HepG2 (cell line): ENCODE data around the gene MACROD2. TPM values are rescaled to one million over a fixed set of nuclear protein-coding genes. Genes with fewer than 3 reads are reported as not detected.

Source experiments
- ATF7-NPFF ChIP-seq: sonication (generic); formaldehyde crosslinking; IDR thresholded peaks from 2 replicates; pipeline ENCODE4 v1.8.1; 2023; ENCODE audit warnings: mild to moderate bottlenecking, low read depth, missing genetic modification reagents, moderate library complexity
- GTF3A ChIP-seq: sonication (generic); formaldehyde crosslinking; conservative IDR thresholded peaks from 2 replicates; pipeline ENCODE4 v1.4.0; 2020; ENCODE audit warnings: mild to moderate bottlenecking, missing genetic modification reagents
- HNF4G ChIP-seq, 2 experiments: sonication (generic) in 1 of 2; formaldehyde crosslinking in 1 of 2; IDR thresholded peaks; 2 replicates each; pipeline versions ENCODE4 v1.4.0 to v1.6.1; 2011 to 2020; ENCODE audit warnings: borderline replicate concordance in 2 of 2, low read depth in 2 of 2, mild to moderate bottlenecking in 2 of 2, low read length in 1 of 2, missing genetic modification reagents in 1 of 2, moderate library complexity in 1 of 2
- JARID2 ChIP-seq: sonication (generic); formaldehyde crosslinking; IDR thresholded peaks from 2 replicates; pipeline ENCODE4 v1.8.1; 2023; ENCODE audit warnings: missing genetic modification reagents, inconsistent platforms; ENCODE audit not compliant: insufficient replicate concordance
- MTA1 ChIP-seq: sonication (generic); formaldehyde crosslinking; IDR thresholded peaks from 2 replicates; pipeline ENCODE4 v1.4.0; 2020; ENCODE audit warnings: missing genetic modification reagents, mild to moderate bottlenecking, borderline replicate concordance
- MYC ChIP-seq: sonication (generic); formaldehyde crosslinking; IDR thresholded peaks from 2 replicates; pipeline ENCODE4 v1.9.0; 2021; ENCODE audit warnings: missing genetic modification reagents, borderline replicate concordance
- NFATC3 ChIP-seq: sonication (generic); formaldehyde crosslinking; IDR thresholded peaks from 2 replicates; pipeline ENCODE4 v1.5.1; 2020; ENCODE audit warnings: mild to moderate bottlenecking, missing genetic modification reagents
- PAF1 ChIP-seq: IDR thresholded peaks from 2 replicates; pipeline ENCODE4 v1.6.1; 2016; ENCODE audit warnings: missing genetic modification reagents, missing compliant biosample characterization
- PITX1 ChIP-seq: sonication (generic); formaldehyde crosslinking; IDR thresholded peaks from 2 replicates; pipeline ENCODE4 v1.5.1; 2020; ENCODE audit warnings: mild to moderate bottlenecking, missing genetic modification reagents
- RFXAP ChIP-seq: sonication (generic); formaldehyde crosslinking; IDR thresholded peaks from 2 replicates; pipeline ENCODE4 v1.4.0; 2020; ENCODE audit warnings: missing genetic modification reagents, borderline replicate concordance
- RORA ChIP-seq: sonication (generic); formaldehyde crosslinking; IDR thresholded peaks from 2 replicates; pipeline ENCODE4 v1.5.0; 2020; ENCODE audit warnings: mild to moderate bottlenecking, missing genetic modification reagents, moderate library complexity
- SALL1 ChIP-seq: sonication (generic); formaldehyde crosslinking; IDR thresholded peaks from 2 replicates; pipeline ENCODE4 v1.8.0; 2022; ENCODE audit warnings: mild to moderate bottlenecking, missing genetic modification reagents
- SNAI1 ChIP-seq: sonication (generic); formaldehyde crosslinking; IDR thresholded peaks from 2 replicates; pipeline ENCODE4 v1.5.0; 2020; ENCODE audit warnings: mild to moderate bottlenecking, missing genetic modification reagents, borderline replicate concordance
- SRY ChIP-seq: sonication (generic); formaldehyde crosslinking; IDR thresholded peaks from 2 replicates; pipeline ENCODE4 v1.8.0; 2022; ENCODE audit warnings: mild to moderate bottlenecking, missing genetic modification reagents
- TARDBP ChIP-seq: sonication (generic); formaldehyde crosslinking; IDR thresholded peaks from 2 replicates; pipeline ENCODE4 v1.8.0; 2022; ENCODE audit warnings: mild to moderate bottlenecking, missing genetic modification reagents
- ZIK1 ChIP-seq: sonication (generic); formaldehyde crosslinking; IDR thresholded peaks from 2 replicates; pipeline ENCODE4 v1.5.0; 2020; ENCODE audit warnings: mild to moderate bottlenecking, low read depth, missing genetic modification reagents, borderline replicate concordance
- ZNF234 ChIP-seq: sonication (generic); formaldehyde crosslinking; conservative IDR thresholded peaks from 2 replicates; pipeline ENCODE4 v1.5.1; 2020; ENCODE audit warnings: mild to moderate bottlenecking, missing genetic modification reagents
- ZNF547 ChIP-seq: sonication (generic); formaldehyde crosslinking; IDR thresholded peaks from 2 replicates; pipeline ENCODE4 v1.5.1; 2020; ENCODE audit warnings: mild to moderate bottlenecking, missing genetic modification reagents
- ZNF7 ChIP-seq: IDR thresholded peaks from 2 replicates; pipeline ENCODE4 v1.6.1; 2016; ENCODE audit warnings: missing biosample characterization, missing genetic modification reagents
- ZNF747 ChIP-seq: sonication (generic); formaldehyde crosslinking; IDR thresholded peaks from 2 replicates; pipeline ENCODE4 v1.8.1; 2023; ENCODE audit warnings: missing genetic modification reagents, mild to moderate bottlenecking, borderline replicate concordance
- ZNF782 ChIP-seq: sonication (generic); formaldehyde crosslinking; IDR thresholded peaks from 2 replicates; pipeline ENCODE4 v1.4.0; 2020; ENCODE audit warnings: missing genetic modification reagents, mild to moderate bottlenecking, borderline replicate concordance
- polyA plus RNA-seq, 8 experiments: library from polyadenylated mRNA; depleted of rRNA in 3 of 8; stranded (reverse) in 7 of 8; unstranded in 1 of 8; fragments of >200 nt; fragmentation: Illumina TruSeq in 4 of 8; extraction: Trizol in 4 of 8; gene quantifications; 2 replicates each; pipeline versions ENCODE4 v1.2.1 to v1.2.3, GENCODE V29; 2011 to 2016; ENCODE audit warnings: low read depth in 4 of 8, missing spikeins in 1 of 8, mixed read lengths in 1 of 8; ENCODE audit not compliant: insufficient read depth in 1 of 8
- total RNA-seq, 5 experiments: library from RNA; depleted of rRNA; stranded (reverse); fragments of >200 nt; fragmentation: Illumina TruSeq; extraction: Trizol; gene quantifications; 2 replicates each; pipeline ENCODE4 v1.2.3, GENCODE V29; 2016; ENCODE audit warnings: low read depth in 1 of 5
- TF ChIP-seq, protein P1 (sequence below): IDR thresholded peaks from 2 replicates; pipeline ENCODE4 v1.6.1; 2012; ENCODE audit warnings: low read length, improper control_type of control experiment
- TF ChIP-seq, protein P2 (sequence below): sonication (generic); formaldehyde crosslinking; IDR thresholded peaks from 2 replicates; pipeline ENCODE4 v1.4.0; 2020; ENCODE audit warnings: mild to moderate bottlenecking, missing genetic modification reagents
- TF ChIP-seq, protein P3 (sequence below): sonication (generic); formaldehyde crosslinking; IDR thresholded peaks from 2 replicates; pipeline ENCODE4 v1.4.0; 2020; ENCODE audit warnings: mild to moderate bottlenecking, missing genetic modification reagents
- TF ChIP-seq, protein P4 (sequence below): sonication (generic); formaldehyde crosslinking; conservative IDR thresholded peaks from 2 replicates; pipeline ENCODE4 v1.8.0; 2022; ENCODE audit warnings: low read depth, missing genetic modification reagents

Gene MACROD2
- total and polyA plus RNA-seq, 2 of the 13 experiments (the other 11 are each of a cell fraction or from before 2014, with no cell fraction given) = 0.13 to 0.51 TPM

DNA sequence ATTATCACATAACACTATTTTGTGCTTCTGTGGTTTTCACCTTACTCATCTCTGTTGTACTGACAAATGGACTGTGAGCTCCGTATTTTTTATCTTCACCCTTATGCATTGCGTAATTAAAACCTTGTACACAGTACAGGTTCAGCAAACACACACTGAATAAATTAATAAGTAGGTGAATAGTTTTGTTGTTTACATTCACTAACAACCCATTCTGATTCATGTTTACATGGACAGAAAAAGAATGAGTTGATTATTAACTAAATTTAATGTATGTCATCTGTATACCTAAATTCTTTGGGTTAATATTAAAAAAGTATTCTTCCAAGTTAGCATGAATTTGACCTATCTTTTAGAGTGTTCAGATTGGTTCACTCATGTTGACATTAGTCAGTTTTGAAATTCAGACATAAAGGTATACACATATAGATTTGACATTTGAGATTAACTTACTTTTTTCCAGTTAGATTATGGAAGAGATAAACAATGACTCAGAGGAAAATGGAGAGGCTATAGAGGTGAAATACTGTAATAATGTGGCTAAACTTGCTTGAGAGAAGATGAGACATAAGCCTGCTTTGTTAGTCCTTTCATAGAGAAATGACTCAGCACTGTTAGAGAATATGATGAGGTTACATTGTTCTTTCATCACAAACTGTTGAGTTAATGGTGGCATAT, 883.8 kb downstream of the MACROD2 start (continued):
- TF ChIP-seq NFATC3 (CRISPR knock-in tag) = no peak
- no peak for TF ChIP-seq RFXAP (CRISPR knock-in tag)
- peak; percentile 81 for TF ChIP-seq ZNF7
- TF ChIP-seq ZNF234 = no peak
- TF ChIP-seq ZNF747 (CRISPR knock-in tag) = no peak
- TF ChIP-seq TARDBP (CRISPR knock-in tag) = peak; percentile 26; the same call in 1 of the 2 replicates
- TF ChIP-seq GTF3A (CRISPR knock-in tag) = no peak
- no peak for TF ChIP-seq SNAI1 (CRISPR knock-in tag)
- TF ChIP-seq, protein P1, sequence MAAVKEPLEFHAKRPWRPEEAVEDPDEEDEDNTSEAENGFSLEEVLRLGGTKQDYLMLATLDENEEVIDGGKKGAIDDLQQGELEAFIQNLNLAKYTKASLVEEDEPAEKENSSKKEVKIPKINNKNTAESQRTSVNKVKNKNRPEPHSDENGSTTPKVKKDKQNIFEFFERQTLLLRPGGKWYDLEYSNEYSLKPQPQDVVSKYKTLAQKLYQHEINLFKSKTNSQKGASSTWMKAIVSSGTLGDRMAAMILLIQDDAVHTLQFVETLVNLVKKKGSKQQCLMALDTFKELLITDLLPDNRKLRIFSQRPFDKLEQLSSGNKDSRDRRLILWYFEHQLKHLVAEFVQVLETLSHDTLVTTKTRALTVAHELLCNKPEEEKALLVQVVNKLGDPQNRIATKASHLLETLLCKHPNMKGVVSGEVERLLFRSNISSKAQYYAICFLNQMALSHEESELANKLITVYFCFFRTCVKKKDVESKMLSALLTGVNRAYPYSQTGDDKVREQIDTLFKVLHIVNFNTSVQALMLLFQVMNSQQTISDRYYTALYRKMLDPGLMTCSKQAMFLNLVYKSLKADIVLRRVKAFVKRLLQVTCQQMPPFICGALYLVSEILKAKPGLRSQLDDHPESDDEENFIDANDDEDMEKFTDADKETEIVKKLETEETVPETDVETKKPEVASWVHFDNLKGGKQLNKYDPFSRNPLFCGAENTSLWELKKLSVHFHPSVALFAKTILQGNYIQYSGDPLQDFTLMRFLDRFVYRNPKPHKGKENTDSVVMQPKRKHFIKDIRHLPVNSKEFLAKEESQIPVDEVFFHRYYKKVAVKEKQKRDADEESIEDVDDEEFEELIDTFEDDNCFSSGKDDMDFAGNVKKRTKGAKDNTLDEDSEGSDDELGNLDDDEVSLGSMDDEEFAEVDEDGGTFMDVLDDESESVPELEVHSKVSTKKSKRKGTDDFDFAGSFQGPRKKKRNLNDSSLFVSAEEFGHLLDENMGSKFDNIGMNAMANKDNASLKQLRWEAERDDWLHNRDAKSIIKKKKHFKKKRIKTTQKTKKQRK = no peak
- TF ChIP-seq SALL1 (CRISPR knock-in tag) = no peak
- TF ChIP-seq RORA = no peak
- TF ChIP-seq, protein P2, sequence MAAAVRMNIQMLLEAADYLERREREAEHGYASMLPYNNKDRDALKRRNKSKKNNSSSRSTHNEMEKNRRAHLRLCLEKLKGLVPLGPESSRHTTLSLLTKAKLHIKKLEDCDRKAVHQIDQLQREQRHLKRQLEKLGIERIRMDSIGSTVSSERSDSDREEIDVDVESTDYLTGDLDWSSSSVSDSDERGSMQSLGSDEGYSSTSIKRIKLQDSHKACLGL (CRISPR knock-in tag) = no peak
- TF ChIP-seq, protein P3, sequence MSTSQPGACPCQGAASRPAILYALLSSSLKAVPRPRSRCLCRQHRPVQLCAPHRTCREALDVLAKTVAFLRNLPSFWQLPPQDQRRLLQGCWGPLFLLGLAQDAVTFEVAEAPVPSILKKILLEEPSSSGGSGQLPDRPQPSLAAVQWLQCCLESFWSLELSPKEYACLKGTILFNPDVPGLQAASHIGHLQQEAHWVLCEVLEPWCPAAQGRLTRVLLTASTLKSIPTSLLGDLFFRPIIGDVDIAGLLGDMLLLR (CRISPR knock-in tag) = no peak
- no peak for TF ChIP-seq SRY (CRISPR knock-in tag)
- TF ChIP-seq ZIK1 = no peak
- TF ChIP-seq, protein P4, sequence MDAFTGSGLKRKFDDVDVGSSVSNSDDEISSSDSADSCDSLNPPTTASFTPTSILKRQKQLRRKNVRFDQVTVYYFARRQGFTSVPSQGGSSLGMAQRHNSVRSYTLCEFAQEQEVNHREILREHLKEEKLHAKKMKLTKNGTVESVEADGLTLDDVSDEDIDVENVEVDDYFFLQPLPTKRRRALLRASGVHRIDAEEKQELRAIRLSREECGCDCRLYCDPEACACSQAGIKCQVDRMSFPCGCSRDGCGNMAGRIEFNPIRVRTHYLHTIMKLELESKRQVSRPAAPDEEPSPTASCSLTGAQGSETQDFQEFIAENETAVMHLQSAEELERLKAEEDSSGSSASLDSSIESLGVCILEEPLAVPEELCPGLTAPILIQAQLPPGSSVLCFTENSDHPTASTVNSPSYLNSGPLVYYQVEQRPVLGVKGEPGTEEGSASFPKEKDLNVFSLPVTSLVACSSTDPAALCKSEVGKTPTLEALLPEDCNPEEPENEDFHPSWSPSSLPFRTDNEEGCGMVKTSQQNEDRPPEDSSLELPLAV = no peak
- TF ChIP-seq MTA1 = no peak
- no peak for TF ChIP-seq MYC (CRISPR knock-in tag)
- TF ChIP-seq PAF1 = no peak
- TF ChIP-seq ZNF782 = no peak
- TF ChIP-seq JARID2 (CRISPR knock-in tag) = no peak
- TF ChIP-seq ATF7-NPFF (CRISPR knock-in tag) = no peak
- no peak for TF ChIP-seq ZNF547 (CRISPR knock-in tag)
- no peak for TF ChIP-seq HNF4G (IDR thresholded peaks at IDR 0.05; ENCODE audit: borderline replicate concordance, low read depth, low read length)
- TF ChIP-seq HNF4G (CRISPR knock-in tag; IDR thresholded peaks at IDR 0.05; ENCODE audit: borderline replicate concordance, low read depth) = no peak
- no peak for TF ChIP-seq PITX1 (CRISPR knock-in tag)
